GM10847 (cell line): ENCODE data around the gene TLR6.

Source experiments
- POLR2A ChIP-seq: IDR thresholded peaks from 2 replicates; pipeline ENCODE4 v1.6.1; 2011; ENCODE audit not compliant: insufficient read length; ENCODE audit errors: extremely low read depth

The TLR6 gene

DNA sequence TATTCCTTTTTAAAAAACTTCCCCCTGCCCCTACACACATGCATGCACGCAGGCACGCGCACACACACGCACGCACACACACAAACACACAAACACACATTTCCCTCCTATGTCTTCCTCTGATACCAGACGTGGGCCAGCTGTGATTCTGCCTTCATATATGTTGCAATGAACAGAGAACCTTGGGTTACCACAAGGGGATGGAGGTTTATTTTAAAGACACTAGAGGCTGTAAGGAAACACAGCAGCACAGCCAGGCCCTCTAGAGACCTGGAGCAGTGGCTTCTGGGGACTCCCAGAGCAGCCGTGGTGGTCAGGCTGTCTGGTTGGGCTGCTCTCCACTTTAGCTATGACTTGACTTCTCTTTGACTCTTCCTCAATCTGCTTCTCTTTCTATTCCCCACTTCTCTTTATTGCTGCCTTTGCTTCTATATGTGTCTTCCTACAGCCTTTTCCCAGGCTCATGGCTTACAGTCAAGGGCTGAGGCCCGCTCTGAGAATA is 70.7 kb downstream of the TLR6 start:
- no peak for TF ChIP-seq POLR2A

DNA sequence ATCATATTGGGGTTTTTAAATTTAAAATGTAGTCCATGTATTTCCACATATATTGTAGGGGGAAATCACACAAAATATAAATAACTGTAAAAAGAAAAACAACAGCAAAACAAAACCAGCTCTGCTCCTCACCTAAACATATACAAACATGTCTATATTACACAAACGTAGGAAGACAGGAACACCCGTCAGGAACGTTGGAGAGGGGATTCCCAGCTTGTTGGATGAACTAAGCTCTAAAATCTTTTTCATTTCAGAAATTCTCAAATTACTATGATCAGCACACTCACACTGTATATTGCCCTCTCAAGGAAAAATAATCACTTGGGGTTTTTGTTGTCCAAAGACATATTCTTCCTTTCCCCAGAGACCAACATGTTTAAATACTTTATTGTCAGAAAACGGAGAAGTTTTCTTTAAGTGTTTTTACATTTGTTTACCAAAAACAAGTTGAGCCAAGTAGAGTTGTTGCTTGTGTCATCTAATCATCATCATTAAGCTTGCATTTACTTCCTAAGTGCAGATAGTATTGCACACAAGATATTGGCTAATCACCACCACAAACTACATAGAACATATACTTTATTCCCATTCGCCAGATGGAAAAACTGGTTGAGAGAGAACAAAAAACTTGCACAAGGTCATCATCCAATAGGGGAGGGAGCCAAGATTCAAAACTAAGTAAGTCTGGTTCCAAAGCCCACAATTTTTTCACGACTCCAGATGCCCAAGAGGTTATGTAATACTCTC is 71.4 kb downstream of the TLR6 start:
- TF ChIP-seq POLR2A: no peak

GRCh38 chr4:38784141-38784540 is 72.5 kb downstream of the TLR6 start:
- TF ChIP-seq POLR2A: no peak

GRCh38 chr4:38783109-38783460 is 73.5 kb downstream of the TLR6 start:
- TF ChIP-seq POLR2A: no peak

- peak; percentile 29 for TF ChIP-seq POLR2A
Measured at GRCh38 chr4:38782452-38783108, 74.0 kb downstream of the TLR6 start, which contains the start of gene TLR10. TLR10 (minus strand) TSS chr4:38782990; CDS start chr4:38775590, 7,400 bp downstream.

- TF ChIP-seq POLR2A: no peak
Measured at GRCh38 chr4:38781854-38782261, 74.8 kb downstream of the TLR6 start.

DNA sequence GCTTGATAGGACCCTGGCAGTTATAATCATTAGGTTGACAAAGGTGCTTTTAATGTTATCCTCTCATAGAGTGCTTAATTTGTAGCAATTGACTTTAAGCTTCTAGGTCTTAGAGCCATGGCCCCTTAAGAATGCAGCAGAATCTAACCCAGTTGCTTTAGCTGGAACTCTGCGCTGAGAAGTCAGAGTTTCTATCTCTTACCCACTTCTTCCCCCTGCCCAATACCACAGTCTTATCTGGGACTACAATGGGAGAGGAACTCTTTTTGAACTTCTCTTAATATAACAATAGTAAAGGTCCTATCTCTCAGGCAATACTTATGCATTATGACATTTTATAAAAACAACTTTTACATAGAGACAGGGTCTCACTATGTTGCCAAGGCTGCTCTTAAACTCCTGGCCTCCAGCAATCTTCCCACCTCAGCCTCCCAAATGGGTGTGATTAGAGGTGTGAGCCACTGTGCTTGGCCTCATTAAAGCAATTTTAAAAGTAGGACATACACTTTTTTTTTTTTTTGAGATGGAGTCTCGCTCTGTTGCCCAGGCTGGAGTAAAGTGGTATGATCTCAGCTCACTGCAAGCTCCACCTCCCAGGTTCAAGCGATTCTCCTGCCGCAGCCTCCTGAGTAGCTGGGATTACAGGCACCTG is 75.7 kb downstream of the TLR6 start:
- no peak for TF ChIP-seq POLR2A

DNA sequence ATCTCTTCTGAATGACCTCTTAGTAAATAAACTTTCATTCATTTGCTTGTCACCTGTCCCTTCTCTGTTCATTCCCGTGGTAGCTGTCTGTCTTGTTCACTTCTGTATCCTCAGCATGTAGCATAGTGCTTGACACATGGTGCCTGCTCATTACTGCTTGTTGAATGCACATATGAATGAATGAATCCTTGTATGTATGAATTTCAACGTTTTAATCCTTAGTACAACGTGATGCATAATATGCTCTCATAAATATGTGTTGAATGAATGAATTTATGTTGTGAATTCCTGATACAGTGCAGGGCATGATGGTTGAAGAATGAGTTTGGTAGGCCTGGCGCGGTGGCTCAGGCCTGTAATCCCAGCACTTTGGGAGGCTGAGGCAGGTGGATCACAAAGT is 76.8 kb downstream of the TLR6 start:
- no peak for TF ChIP-seq POLR2A

- TF ChIP-seq POLR2A: no peak
Measured at GRCh38 chr4:38775326-38775725, 81.3 kb downstream of the TLR6 start.

GRCh38 chr4:38774181-38774955 is 82.2 kb downstream of the TLR6 start:
- TF ChIP-seq POLR2A: no peak
